Activated CD8-positive, alpha-beta T cell treated with anti-CD3 and anti-CD28 coated beads for 36 hours (primary cell): Measurements from ENCODE around the gene MAVS. TPM values are rescaled to one million over a fixed set of nuclear protein-coding genes. Genes with fewer than 3 reads are reported as not detected.

Experiments used
- ATAC-seq: fragments of 200-7000 bp; cut with Tn5 transposase; one replicate; pipeline ENCODE4 v1.10.0; 2021; ENCODE audit warnings: mild to moderate bottlenecking, moderate library complexity
- CTCF ChIA-PET: fragments of 350-600 bp; sonication (Branson Sonifier 250); formaldehyde crosslinking; loops from one replicate; lab custom pipeline; 2021; ENCODE audit warnings: antibody characterized with exemption; lab: Charles Lee
- POLR2A ChIA-PET: fragments of 350-600 bp; sonication (Branson Sonifier 250); formaldehyde crosslinking; loops from one replicate; lab custom pipeline; 2021; ENCODE audit warnings: antibody characterized with exemption; lab: Charles Lee
- DNase-seq: peaks from one replicate; pipeline ENCODE4 v3.0.0-alpha.2; 2020
- H3K27ac Mint-ChIP-seq: one replicate; pipeline ENCODE4 v1.8.0; 2021; ENCODE audit warnings: mild to moderate bottlenecking, mixed read lengths
- H3K27me3 Mint-ChIP-seq: one replicate; pipeline ENCODE4 v1.8.0; 2021; ENCODE audit warnings: mixed read lengths
- H3K36me3 Mint-ChIP-seq: one replicate; pipeline ENCODE4 v1.8.0; 2021; ENCODE audit warnings: low read depth, mixed read lengths
- H3K4me1 Mint-ChIP-seq: one replicate; pipeline ENCODE4 v1.8.0; 2021; ENCODE audit warnings: low read depth, mixed read lengths
- H3K4me3 Mint-ChIP-seq: one replicate; pipeline ENCODE4 v1.8.0; 2021; ENCODE audit warnings: mild to moderate bottlenecking, moderate library complexity, mixed read lengths
- H3K9me3 Mint-ChIP-seq: one replicate; pipeline ENCODE4 v1.8.0; 2021; ENCODE audit warnings: mixed read lengths
- intact Hi-C: fragments of 100-400 bp; cut with micrococcal nuclease; formaldehyde crosslinking; loops from one replicate; pipeline ENCODE4 v1.10.0; 2022
- total RNA-seq, 2 experiments: library from RNA; stranded (reverse); gene quantifications; one replicate each; pipeline ENCODE4 v1.2.3, GENCODE V29; 2021
- TF ChIP-seq, protein P1 (sequence below): fragments of 200-600 bp; IDR thresholded peaks from one replicate; pipeline ENCODE4 v1.8.0; 2022; ENCODE audit warnings: antibody characterized with exemption, mild to moderate bottlenecking

Gene MAVS
- total RNA-seq, 2 experiments from 2014 or later = 17.0 to 17.5 TPM

DNA sequence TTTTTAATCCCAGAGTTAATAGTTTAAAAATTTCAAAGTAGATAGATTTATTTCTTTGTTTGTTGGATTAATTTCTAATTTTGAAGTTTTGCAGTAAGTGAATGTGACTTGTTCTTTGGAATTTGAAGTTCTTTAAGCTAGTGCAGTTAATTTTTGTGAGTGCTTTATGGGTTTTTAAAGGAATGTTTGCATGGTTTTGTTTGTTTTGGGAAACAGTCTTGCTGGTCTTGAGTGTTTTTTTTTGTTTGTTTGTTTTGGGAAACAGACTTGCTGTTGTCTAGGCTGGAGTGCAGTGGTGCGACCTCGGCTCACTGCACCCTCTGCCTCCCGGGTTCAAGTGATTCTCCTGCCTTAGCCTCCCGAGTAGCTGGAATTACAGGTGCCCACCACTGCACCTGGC is 52.0 kb downstream of the MAVS start:
- Mint-ChIP-seq H3K36me3 (peaks cover 33% of the 10 kb centered on the region), H3K27me3 (no peaks in the 10 kb centered on the region), H3K27ac (no peak overlapping the region), H3K9me3 (no peaks in the 10 kb centered on the region), H3K4me3 (no peak overlapping the region), H3K4me1 (peaks cover 65% of the 10 kb centered on the region)
- TF ChIP-seq, protein P1, sequence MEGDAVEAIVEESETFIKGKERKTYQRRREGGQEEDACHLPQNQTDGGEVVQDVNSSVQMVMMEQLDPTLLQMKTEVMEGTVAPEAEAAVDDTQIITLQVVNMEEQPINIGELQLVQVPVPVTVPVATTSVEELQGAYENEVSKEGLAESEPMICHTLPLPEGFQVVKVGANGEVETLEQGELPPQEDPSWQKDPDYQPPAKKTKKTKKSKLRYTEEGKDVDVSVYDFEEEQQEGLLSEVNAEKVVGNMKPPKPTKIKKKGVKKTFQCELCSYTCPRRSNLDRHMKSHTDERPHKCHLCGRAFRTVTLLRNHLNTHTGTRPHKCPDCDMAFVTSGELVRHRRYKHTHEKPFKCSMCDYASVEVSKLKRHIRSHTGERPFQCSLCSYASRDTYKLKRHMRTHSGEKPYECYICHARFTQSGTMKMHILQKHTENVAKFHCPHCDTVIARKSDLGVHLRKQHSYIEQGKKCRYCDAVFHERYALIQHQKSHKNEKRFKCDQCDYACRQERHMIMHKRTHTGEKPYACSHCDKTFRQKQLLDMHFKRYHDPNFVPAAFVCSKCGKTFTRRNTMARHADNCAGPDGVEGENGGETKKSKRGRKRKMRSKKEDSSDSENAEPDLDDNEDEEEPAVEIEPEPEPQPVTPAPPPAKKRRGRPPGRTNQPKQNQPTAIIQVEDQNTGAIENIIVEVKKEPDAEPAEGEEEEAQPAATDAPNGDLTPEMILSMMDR = no peak
- no peak for DNase-seq
- ChIA-PET CTCF (interaction anchor here (1.5 kb wide), 1 partner anchor 187 kb away, joined by 4 read pairs; no protein-coding TSS in a partner anchor), POLR2A (interaction anchor here (0.8 to 1.1 kb wide), 2 partner anchors 8 to 18 kb away, joined by 3 read pairs; no protein-coding TSS in a partner anchor)
- intact Hi-C loops = no loop called here
- ATAC-seq = no peak

DNA sequence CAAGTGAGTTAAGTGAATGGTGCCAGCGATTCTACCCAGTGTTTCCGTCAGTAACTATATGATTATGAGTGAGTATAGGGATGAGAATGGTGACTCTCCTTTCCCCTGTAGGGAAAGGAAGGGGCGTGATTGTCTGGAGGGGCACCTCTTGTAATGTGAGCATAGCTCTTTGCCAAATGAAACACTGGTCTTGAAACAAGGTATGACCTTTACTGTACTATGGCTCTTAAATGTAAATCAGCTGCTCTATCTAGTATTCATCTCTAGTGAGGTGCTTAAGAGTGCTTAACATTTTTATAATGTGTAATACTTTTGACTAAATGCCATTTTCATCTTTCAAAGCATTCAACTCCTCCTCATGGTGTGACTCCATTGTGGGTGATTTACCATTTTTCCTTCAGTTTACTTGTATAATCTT is 53.6 kb downstream of the MAVS start:
- peaks cover 71% of the 10 kb centered on the region for H3K4me1 Mint-ChIP-seq
- ATAC-seq = peak; percentile 66
- H3K9me3 Mint-ChIP-seq = no peaks in the 10 kb centered on the region
- peaks cover 28% of the 10 kb centered on the region for H3K36me3 Mint-ChIP-seq
- no peaks in the 10 kb centered on the region for H3K27me3 Mint-ChIP-seq
- intact Hi-C loops = no loop called here
- no peak overlapping the region for H3K4me3 Mint-ChIP-seq
- TF ChIP-seq, protein P1 = no peak
- peak overlapping the region; percentile 63 for H3K27ac Mint-ChIP-seq
- DNase-seq = no peak
- ChIA-PET POLR2A (interaction anchor here (1.9 kb wide), 1 partner anchor 27 kb away, joined by 7 read pairs; no protein-coding TSS in a partner anchor), CTCF (no interaction called here)

DNA sequence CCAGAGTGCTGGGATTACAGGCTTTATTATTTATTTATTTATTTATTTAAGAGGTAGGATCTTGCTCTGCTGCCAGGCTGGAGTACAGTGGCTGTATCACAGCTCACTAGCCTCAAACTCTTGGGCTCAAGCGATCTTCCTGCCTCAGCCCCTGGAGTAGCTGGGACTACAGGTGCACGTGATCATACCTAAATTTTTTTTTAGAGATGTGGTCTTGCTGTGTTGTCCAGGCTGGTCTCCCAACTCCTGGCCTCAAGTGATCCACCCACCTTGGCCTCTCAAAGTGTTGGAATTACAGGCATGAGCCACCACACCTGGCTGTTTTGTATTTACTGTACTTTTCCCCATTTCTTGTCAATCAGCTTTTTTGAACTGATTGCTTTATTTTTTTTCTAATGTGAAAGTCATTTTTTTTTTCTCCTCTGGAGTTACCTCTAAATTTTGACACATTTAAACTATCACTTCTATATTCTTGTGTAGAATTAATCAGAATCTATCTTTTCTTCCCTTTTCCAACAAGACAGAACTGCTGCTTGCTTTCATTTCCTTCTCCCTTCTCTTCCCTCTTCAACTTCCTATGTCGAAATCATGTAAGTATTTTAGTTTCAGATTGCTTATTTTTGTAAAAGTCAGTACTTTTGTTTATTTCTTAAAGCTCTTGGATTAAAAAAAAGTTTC is 54.5 kb downstream of the MAVS start:
- Mint-ChIP-seq H3K36me3 (peaks cover 23% of the 10 kb centered on the region), H3K4me3 (no peak overlapping the region), H3K4me1 (peaks cover 70% of the 10 kb centered on the region), H3K27me3 (no peaks in the 10 kb centered on the region), H3K9me3 (no peaks in the 10 kb centered on the region), H3K27ac (peak overlapping the region; percentile 81)
- ATAC-seq = no peak
- TF ChIP-seq, protein P1 = no peak
- ChIA-PET POLR2A (interaction anchor here (0.9 to 1.9 kb wide), 3 partner anchors 13 to 48 kb away, joined by 3 to 7 read pairs (median 3); no protein-coding TSS in a partner anchor), CTCF (interaction anchor here (1.0 kb wide), 1 partner anchor 17 kb away, joined by 3 read pairs; no protein-coding TSS in a partner anchor)
- no peak for DNase-seq
- intact Hi-C loops = no loop called here

DNA sequence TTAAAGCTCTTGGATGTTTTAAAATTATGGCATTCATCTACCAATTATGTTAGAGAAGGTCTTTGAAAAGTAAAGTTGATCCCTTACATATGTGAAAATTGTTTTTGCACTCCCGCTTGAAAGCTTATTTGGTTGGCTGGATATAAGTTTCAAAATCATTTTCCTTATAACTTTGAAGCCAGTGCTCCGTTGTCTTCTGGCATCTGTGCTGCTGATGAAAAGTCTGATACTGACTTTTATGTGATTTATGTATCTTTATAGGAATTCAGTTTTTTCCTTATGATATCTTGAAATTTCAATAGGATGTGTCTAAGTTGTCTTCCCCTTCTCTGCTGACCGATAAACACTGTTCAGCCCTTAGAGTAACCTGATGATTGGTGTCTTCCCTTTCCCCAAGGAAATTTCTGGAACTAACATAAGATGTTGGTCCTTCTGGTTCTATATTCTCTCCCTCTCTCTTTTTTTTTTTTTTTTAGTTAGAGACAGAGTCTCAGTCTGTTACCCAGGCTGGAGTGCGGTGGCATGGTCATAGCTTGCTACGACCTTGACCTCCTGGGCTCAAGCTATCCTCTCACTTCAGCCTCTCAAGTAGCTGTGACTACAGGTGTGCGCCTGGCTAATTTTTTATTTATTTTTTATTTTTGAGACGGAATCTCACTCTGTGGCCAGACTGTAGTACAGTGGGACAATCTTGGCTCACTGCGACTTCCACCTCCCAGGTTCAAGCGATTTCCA is 55.2 kb downstream of the MAVS start:
- Mint-ChIP-seq H3K27ac (peak overlapping the region; percentile 81), H3K27me3 (no peaks in the 10 kb centered on the region), H3K9me3 (no peaks in the 10 kb centered on the region), H3K4me1 (peaks cover 71% of the 10 kb centered on the region), H3K4me3 (no peak overlapping the region), H3K36me3 (peaks cover 21% of the 10 kb centered on the region)
- ATAC-seq (no peak), DNase-seq (no peak)
- TF ChIP-seq, protein P1 = no peak
- ChIA-PET POLR2A (interaction anchor here (0.9 to 1.9 kb wide), 3 partner anchors 13 to 48 kb away, joined by 3 to 7 read pairs (median 3); no protein-coding TSS in a partner anchor), CTCF (interaction anchor here (1.0 kb wide), 1 partner anchor 17 kb away, joined by 3 read pairs; no protein-coding TSS in a partner anchor)
- intact Hi-C loops = no loop called here
